Glutamatergic neuron (in vitro differentiated cells): ENCODE results near the gene NDUFS3. TPM values are rescaled to one million over a fixed set of nuclear protein-coding genes. Genes with fewer than 3 reads are reported as not detected.
"Not testable (repeated sequence)": the region's sequence is repeated elsewhere in the genome, so short reads cannot be mapped to it uniquely, and the experiment has no call there.

ENCODE experiments used
- DNase-seq: peaks from one replicate; pipeline ENCODE4 v3.0.0; 2022
- H3K27ac Mint-ChIP-seq: one replicate; pipeline ENCODE4 v1.8.0; 2020; ENCODE audit warnings: mild to moderate bottlenecking, mixed read lengths, inconsistent platforms; ENCODE audit not compliant: unreplicated experiment
- H3K27me3 Mint-ChIP-seq: one replicate; pipeline ENCODE4 v1.8.0; 2020; ENCODE audit warnings: mild to moderate bottlenecking, moderate library complexity, mixed read lengths, inconsistent platforms; ENCODE audit not compliant: unreplicated experiment
- H3K36me3 Mint-ChIP-seq: one replicate; pipeline ENCODE4 v1.8.0; 2020; ENCODE audit warnings: mild to moderate bottlenecking, mixed read lengths, inconsistent platforms; ENCODE audit not compliant: unreplicated experiment
- H3K4me1 Mint-ChIP-seq: one replicate; pipeline ENCODE4 v1.8.0; 2020; ENCODE audit warnings: mild to moderate bottlenecking, low read depth, mixed read lengths, inconsistent platforms; ENCODE audit not compliant: unreplicated experiment
- H3K4me3 Mint-ChIP-seq: one replicate; pipeline ENCODE4 v1.8.0; 2020; ENCODE audit warnings: mild to moderate bottlenecking, mixed read lengths, inconsistent platforms; ENCODE audit not compliant: unreplicated experiment
- H3K9me3 Mint-ChIP-seq: one replicate; pipeline ENCODE4 v1.8.0; 2020; ENCODE audit warnings: mild to moderate bottlenecking, moderate library complexity, mixed read lengths, inconsistent platforms; ENCODE audit not compliant: unreplicated experiment
- total RNA-seq: library from RNA; stranded (reverse); fragmentation: NEBNext Ultra II Directional; extraction: Animal tissue kit (Norgen Biotek cat#: 25700); gene quantifications from one replicate; pipeline ENCODE4 v1.2.1, GENCODE V29; 2021; ENCODE audit not compliant: unreplicated experiment
- TF ChIP-seq, protein P1 (sequence below): fragments of 200-600 bp; sonication (generic); IDR thresholded peaks from one replicate; pipeline ENCODE4 v1.5.0; 2021; ENCODE audit not compliant: partially characterized antibody, unreplicated experiment

NDUFS3 gene
- total RNA-seq, 1 donor from 2014 or later = 122 TPM

DNA sequence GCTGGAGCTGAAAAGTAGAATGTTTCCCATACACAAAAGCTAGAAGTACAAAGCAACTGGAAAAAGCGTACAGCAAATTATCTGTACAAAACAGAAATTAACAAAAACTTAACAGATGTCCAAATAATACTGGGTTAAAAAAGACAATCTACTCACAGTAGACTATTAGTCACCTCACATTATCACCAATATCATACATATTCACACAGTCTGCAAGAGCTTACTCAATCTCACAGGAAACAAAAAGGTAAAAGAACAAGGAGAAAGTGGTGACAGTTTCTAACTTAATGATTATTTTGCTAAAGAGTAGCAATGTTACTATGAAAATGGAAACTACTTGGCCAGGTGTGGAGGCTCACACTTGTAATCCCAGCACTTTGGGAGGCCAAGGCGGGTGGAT, 37.8 kb upstream of the NDUFS3 start:
- no peaks in the 10 kb centered on the region for H3K27me3 Mint-ChIP-seq
- H3K27ac Mint-ChIP-seq = peak overlapping the region; percentile 33
- DNase-seq = no peak
- TF ChIP-seq, protein P1, sequence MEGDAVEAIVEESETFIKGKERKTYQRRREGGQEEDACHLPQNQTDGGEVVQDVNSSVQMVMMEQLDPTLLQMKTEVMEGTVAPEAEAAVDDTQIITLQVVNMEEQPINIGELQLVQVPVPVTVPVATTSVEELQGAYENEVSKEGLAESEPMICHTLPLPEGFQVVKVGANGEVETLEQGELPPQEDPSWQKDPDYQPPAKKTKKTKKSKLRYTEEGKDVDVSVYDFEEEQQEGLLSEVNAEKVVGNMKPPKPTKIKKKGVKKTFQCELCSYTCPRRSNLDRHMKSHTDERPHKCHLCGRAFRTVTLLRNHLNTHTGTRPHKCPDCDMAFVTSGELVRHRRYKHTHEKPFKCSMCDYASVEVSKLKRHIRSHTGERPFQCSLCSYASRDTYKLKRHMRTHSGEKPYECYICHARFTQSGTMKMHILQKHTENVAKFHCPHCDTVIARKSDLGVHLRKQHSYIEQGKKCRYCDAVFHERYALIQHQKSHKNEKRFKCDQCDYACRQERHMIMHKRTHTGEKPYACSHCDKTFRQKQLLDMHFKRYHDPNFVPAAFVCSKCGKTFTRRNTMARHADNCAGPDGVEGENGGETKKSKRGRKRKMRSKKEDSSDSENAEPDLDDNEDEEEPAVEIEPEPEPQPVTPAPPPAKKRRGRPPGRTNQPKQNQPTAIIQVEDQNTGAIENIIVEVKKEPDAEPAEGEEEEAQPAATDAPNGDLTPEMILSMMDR = no peak
- peaks cover 1% of the 10 kb centered on the region for H3K9me3 Mint-ChIP-seq
- H3K4me3 Mint-ChIP-seq = no peak overlapping the region
- peaks cover 14% of the 10 kb centered on the region for H3K4me1 Mint-ChIP-seq
- H3K36me3 Mint-ChIP-seq = no peaks in the 10 kb centered on the region

DNA sequence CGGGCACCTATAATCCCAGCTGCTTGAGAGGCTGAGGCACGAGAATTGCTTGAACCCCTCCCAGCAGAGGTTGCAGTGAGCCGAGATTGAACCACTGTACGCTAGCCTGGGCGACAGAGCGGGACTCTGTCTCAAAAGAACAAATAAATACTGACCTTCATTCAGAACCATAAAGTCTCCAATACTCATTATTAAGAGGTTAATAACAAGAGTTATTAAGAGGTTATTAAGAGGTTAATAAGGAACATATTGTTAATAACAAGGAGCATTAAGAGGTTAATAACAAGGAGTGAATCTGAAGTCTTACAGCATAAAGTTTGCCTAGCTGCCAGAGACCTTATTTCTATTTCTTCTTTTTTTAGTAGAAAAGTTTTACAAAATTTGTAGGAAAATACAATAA, 33.6 kb upstream of the NDUFS3 start:
- H3K4me1 Mint-ChIP-seq = peaks cover 11% of the 10 kb centered on the region
- DNase-seq = no peak
- TF ChIP-seq, protein P1 = no peak
- H3K27ac Mint-ChIP-seq = no peak overlapping the region
- no peaks in the 10 kb centered on the region for H3K36me3 Mint-ChIP-seq
- no peak overlapping the region for H3K4me3 Mint-ChIP-seq
- peaks cover 3% of the 10 kb centered on the region for H3K9me3 Mint-ChIP-seq
- H3K27me3 Mint-ChIP-seq = no peaks in the 10 kb centered on the region

DNA sequence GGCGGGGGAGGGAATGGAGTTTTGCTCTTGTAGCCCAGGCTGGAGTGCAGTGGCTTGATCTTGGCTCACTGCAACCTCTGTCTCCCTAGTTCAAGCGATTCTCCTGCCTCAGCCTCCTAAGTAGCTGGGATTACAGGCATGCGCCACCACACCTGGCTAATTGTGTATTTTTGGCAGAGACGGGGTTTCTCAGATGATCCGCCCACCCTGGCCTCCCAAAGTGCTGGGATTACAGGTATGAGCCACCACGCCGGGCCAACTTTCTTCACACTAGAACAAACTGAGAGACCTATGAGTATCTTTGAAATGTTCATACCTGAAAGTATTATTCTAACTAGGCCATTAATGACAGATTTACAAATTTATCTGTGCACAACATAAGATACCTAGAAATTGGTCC, 32.6 kb upstream of the NDUFS3 start:
- not testable (repeated sequence) for H3K9me3 Mint-ChIP-seq, H3K27me3 Mint-ChIP-seq, H3K36me3 Mint-ChIP-seq, H3K4me3 Mint-ChIP-seq, DNase-seq, H3K27ac Mint-ChIP-seq
- peaks cover 13% of the 10 kb centered on the region for H3K4me1 Mint-ChIP-seq

DNA sequence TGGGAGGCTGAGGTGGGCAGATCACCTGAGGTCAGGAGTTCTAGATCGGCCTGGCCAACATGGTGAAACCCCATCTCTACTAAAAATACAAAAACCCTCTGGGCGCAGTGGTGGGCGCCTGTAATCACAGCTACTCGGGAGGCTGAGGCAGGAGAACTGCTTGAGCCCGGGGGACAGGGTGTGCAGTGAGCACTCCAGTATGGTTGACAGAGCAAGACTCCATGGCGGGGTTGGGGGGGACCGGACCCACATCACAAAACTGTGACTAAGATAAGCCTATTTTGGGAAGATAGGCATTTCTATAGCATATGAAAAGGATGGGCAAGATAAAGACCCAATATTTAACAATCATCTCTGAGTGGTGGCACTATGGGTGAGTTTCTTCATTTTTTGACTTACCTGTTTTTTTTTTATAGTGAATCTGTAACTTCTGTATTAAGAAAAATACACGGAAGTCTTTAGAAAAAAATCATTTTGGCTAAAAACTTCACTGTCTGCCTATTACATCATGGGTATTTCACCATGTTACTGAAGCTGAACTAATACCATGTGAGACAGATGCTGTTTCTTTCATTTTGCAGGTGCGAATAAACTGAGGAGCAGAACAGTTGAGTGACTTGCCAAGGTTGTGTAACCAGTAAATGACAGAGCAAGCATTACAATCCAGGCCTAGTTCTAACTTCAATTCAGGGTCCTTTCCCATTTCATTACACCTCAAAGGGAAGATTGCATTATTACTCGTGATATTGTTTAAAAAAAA, 28.4 kb upstream of the NDUFS3 start:
- peak overlapping the region; percentile 66 for H3K27ac Mint-ChIP-seq
- peaks cover 9% of the 10 kb centered on the region for H3K27me3 Mint-ChIP-seq

DNA sequence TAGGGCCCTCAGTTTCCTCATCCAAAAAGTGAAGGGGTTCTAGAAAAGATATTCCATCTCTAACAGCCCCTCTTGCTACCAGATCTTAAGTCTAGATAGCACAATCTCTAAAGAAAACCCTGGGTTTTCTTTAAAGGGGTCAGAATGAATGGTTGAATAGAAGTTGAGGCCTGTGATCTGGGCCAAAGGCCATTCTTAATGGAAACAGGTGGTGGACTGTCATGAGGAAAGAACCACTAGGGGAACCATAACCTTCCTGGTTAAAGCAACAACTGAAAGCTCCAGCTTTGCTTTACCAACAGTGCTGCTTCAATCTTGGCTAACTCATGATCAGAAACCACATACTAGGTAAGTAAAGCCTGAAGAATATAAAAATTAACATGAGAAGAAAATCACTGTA, 27.8 kb upstream of the NDUFS3 start:
- TF ChIP-seq, protein P1 = peak; percentile 33
- no peak for DNase-seq
- Mint-ChIP-seq H3K27me3 (peaks cover 9% of the 10 kb centered on the region), H3K4me3 (peak overlapping the region; percentile 96), H3K27ac (peak overlapping the region; percentile 98), H3K36me3 (no peaks in the 10 kb centered on the region), H3K9me3 (peaks cover 1% of the 10 kb centered on the region), H3K4me1 (peaks cover 24% of the 10 kb centered on the region)

More for the DNA sequence above, 28.4 kb upstream of the NDUFS3 start:
- DNase-seq = no peak
- TF ChIP-seq, protein P1 = no peak
- H3K9me3 Mint-ChIP-seq = peaks cover 1% of the 10 kb centered on the region
- H3K4me1 Mint-ChIP-seq = peaks cover 24% of the 10 kb centered on the region
- peak overlapping the region; percentile 96 for H3K4me3 Mint-ChIP-seq
- no peaks in the 10 kb centered on the region for H3K36me3 Mint-ChIP-seq
